Measurements from ENCODE around the gene PTPRG.

Gene PTPRG

GRCh38 chr3:62159709-62160092, 598.3 kb downstream of the PTPRG start:
- no peak for DNase-seq (ENCODE audit: low read depth)

GRCh38 chr3:62161371-62161770, 600.0 kb downstream of the PTPRG start:
- no peak for DNase-seq (ENCODE audit: low read depth)

DNA sequence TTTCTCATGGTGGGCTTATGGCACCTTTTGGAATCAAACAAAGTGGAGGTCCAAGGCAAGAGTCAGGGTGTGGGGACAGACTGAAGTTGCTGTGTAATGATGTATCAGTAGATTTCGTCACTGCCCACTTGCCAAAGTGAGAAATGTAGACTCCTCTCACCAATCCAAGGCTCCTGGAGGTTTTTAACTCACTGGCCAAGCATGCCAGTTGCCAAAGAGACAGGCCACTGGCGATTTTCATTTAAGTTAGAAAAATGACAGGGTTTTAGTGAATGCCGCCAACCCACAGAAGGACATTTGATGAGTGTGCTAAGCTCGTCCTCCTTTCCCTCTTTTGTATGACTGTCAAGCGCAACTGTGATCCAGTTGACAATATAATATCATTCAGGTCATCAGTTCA, 602.8 kb downstream of the PTPRG start:
- DNase-seq (ENCODE audit: low read depth), result no peak

DNA sequence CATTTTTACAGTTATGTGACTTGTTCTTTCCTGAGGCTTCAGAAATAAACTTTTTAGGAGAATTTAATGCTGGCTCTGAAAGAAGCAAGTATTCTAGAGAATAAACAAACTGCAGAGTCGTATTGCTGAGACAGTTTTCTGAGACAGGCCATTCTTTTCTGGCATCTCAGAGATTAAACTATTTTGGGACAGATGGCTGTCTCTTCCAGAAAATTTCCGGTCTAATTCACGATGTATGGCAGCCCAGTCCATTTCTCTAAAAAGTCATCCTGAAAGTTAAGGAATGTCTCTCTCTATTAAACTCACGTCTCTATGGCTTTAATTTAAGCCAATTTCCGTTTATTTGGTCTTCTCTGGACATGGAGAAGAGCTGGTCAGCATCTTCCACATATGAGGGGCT, 603.4 kb downstream of the PTPRG start:
- DNase-seq (ENCODE audit: low read depth), result no peak

GRCh38 chr3:62167566-62168262, 606.3 kb downstream of the PTPRG start:
- no peak for DNase-seq (ENCODE audit: low read depth)

DNA sequence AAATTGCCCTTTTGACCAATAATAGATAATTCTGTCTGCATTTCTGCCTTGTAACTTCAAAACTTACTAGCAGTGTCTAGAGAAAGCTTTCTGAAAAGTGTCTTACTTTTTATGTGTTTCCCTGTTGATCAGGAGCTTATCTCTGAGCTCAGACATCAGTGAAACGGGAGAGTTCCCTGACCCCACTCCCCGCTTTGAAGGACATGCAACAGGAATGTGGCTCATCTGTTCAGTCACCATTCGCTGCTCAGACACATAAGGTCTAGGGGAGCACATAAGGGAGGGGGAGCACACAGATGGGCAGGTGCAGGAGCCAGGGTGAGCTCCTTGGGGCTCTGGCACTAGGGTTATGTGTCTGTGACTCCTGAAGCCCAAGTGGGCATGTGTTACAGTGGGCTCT, 607.0 kb downstream of the PTPRG start:
- DNase-seq (ENCODE audit: low read depth), result no peak

DNA sequence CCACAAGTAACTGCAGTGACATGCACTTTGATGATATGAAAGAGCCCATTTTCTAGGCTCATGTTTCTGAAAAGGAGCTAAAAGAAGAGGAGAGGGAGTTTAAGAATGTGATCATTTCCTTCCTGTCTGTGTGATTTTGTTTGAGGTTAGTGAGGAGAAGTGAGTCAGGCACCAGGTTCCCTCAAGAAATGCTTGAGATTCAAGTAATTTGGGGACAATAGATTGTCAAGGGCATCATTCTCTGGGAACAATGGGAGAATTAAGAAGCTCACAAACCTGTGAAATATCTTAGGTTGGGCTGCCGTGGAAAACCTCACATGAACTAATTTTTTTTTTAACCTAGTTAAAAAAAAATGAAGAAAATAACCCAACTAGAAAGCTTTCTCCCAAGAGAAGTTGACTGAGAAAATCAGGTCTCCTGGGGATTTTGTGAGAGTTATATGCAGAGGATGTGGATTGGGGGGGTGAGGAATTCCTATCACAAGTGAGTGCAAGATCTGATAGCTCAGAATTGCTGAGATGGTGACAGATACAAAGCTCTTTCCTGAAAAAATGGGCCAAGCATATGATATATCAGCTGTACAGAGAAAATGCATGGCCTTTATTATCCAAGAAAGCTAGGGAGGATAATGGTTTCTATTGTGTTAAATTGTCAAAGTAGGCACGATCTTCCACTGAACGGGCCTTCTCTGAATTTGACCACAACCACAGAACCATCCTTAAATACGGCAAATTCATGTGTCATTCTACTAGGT, 608.7 kb downstream of the PTPRG start:
- no peak for DNase-seq (ENCODE audit: low read depth)

DNA sequence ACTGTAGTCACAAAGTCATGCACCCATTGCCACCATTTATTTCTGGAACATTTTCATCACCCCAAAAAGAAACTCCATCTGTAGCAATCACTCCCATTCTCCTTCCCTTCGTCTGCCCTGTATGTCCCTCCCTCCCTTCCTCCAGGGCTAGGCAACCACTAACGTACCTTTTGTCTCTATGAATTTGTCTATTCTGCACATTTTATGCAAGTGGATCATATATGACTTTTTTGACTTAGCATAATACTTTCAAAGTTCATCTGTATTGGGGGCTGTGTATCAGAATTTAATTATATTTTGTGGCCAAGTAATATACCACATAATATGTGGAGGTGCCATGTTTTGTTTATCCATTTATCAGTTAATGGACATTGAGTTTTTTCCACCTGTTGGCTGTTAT, 610.4 kb downstream of the PTPRG start:
- no peak for DNase-seq (ENCODE audit: low read depth)

DNA sequence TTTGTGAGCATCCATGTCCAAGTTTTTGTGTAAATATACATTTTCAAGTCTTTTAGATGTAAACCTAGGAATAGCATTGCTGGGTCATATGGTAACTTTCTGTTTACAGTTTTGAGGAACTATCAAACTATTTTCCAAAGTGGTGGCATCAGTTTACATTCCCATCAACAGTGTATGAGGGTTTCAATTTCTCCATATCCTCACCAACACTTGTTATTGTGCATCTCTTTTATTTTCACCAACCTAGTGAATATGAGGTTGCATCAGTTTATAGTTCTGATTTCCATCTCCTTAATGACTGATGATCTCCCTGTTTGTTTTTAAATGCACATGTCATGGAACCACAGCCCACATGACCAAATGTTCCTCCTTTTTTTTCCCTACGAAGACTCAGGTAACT, 610.8 kb downstream of the PTPRG start:
- DNase-seq (ENCODE audit: low read depth), result no peak

DNA sequence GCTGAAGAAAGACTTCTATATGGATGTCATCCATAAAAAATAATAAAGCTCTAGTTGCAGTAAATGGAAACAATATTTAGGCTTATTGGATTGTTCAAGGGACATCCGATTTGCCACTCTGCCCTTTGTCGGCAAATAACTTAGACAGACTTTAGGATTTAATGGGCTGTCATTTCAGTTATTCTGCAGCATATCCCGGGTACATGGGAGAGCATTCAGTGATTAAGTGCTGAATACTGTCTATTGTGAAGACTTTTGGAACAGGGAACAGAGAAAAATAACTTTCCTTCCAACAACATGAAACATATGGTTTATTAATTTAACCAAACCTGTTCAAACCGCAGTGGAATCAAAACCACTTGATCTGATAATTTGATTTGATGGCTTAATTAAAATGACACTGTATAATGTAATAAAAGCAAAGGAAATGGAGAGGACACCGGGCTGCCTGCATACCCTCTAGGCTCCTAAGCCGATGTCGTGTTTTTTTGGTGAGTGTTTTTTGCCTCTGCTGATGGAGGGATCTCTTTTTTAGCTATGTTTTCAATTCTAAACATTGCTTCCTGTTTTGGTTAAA, 612.7 kb downstream of the PTPRG start:
- DNase-seq (ENCODE audit: low read depth), result no peak

DNA sequence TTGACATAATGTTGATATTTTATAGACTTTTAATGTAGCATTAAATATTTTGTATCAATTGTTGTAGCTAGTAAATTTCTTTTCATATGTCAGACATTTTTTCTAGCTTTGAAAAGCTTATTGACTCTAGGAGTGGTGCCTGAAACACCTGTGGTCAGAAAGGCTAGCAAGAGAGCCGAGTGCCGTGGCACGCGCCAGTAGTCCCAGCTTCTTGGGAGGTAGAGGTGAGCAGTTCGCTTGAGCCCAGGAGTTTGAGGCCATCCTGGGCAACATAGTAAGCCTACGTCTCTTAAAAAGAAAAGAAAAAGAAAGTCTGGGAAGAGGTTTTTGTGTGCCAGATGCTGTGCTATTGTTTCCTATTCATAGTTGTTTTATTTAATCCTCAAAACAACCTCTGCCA, 613.8 kb downstream of the PTPRG start:
- no peak for DNase-seq (ENCODE audit: low read depth)

DNA sequence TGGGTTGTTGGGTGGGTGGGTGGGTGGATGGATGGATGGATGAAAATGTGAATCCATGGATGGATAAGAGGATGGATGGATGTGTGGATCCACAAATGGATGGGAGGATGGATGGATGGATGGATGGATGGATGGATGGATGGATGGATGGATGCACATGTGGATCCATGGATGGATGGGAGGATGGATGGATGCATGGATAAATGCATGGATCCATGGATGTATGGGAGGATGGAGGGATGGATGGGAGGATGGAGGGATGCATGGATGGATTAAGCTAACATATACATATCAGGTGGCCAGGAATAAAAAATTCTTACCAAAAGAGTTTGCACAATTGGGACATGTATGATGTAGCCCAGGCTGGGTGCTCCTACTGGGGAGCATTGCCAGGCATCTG, 616.7 kb downstream of the PTPRG start:
- no peak for DNase-seq (ENCODE audit: low read depth)

GRCh38 chr3:62178739-62179600, 617.6 kb downstream of the PTPRG start:
- DNase-seq (ENCODE audit: low read depth), result no peak

- no peak for DNase-seq (ENCODE audit: low read depth)
Observed at GRCh38 chr3:62180514-62180913, 619.1 kb downstream of the PTPRG start.

DNA sequence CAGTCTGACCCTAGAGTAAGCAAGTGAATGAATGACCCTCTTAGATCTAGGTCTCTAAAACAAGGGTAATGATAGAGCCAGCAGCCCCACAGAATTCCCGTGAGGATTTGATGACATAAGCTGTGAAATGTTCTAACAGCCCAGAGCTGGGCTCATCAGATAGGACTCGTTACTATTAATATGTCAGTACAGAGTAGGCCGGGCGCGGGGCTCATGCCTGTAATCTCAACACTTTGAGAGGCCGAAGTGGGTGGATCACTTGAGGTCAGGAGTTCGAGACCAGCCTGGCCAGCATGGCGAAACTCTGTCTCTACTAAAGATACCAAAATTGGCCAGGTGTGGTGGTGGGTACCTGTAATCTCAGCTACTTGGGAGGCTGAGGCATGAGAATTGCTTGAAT, 621.7 kb downstream of the PTPRG start:
- no peak for DNase-seq (ENCODE audit: low read depth)

DNA sequence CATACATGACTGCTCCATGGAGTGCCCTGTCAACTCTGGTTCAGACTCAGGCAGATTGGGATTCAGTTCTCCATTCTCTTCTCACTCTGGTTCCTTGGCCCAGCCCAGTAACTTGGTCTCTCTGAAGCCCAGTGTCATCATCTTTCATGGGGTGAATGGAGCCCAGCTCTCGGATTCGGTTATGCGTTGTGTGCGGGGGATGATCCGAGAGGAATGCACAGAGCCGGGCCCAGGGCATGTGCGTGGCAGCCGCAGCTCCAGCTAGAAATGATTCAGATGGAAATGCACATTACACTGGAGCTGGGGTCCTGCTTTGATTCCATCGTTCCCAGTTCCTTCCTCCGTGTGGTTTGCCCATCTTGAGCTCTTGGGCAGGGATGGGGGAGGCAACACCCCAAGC, 622.6 kb downstream of the PTPRG start:
- no peak for DNase-seq (ENCODE audit: low read depth)

DNA sequence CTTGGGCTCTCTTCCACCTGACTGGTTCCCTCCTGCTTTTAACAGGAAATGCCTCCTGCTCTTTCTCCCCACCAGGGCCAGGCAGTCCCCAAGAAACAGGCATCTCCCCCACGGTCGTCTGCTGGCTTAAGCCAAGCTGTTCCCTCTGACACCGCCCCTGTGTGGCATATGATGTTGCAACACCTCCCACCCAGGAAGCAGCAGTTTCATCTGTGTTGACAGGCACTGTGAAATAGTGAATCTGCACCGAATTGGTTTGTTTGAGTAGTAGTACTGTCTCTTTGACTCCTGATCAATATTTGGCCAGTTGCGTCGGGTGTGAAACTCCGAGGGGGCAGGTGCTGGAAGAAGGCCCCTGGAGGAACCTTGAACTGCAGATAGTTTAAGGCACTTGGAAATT, 623.2 kb downstream of the PTPRG start:
- no peak for DNase-seq (ENCODE audit: low read depth)

DNA sequence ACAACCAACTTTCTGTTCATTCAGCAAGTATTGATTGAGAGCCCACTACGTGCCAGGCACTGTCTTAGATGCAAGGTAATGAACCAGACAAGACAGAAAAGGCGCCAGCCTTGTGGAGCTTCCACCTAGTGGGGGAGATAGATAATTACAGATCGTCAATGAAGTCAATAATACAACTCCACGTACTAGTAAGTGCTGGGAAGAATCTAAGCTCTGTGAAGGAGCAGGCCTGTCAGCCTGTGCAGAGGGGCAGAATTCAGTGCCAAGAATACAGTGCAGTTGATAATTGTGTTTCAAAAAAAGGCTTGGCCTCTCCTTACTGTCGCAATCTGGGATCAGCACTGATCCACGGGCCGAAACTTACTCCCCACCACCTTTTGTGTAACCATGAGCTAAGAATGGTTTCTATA, 625.7 kb downstream of the PTPRG start:
- no peak for DNase-seq (ENCODE audit: low read depth)

DNA sequence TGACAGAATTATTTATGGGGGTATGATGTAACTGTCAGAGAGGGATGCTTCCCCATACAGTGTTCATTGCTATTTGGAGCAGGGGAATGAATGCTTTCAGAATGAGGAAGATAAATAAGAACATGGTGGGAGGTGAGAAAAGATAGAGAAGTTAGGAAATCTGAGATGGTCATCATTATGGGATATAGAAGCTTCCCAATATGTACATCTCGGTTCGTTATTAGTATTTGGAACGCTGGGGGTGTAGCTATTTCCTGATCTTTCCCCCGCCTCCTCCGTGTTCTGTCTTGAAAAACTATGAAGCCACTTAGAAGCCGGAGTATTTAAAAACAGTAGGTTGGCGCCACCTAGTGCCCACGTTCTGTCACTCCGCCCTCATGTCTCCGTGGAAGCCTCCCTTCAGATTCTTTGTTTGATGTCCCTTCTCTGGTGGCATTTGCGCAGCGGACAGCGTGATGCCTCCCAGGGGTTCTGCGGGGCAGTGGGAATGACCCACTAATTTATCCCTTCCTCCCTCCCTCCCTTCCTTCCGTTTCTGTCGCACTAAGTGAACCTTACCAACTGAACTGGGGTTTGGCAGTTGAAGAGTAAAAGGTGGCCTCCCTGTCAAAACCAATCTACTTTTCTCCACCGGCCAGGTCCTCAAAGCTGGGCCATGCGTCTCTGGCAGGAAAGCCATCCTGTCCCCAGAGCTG, 627.5 kb downstream of the PTPRG start:
- peak; percentile 29 for DNase-seq (ENCODE audit: low read depth)

- DNase-seq (ENCODE audit: low read depth), result no peak
Observed at GRCh38 chr3:62189376-62189698, 628.0 kb downstream of the PTPRG start.

GRCh38 chr3:62192891-62193290, 631.5 kb downstream of the PTPRG start:
- DNase-seq (ENCODE audit: low read depth), result no peak

All from stimulated activated CD8-positive, alpha-beta memory T cell treated with anti-CD3 and anti-CD28 coated beads, Interleukin-7, amount 100 ng/mL, for 24 hours (primary cell).